CD14-positive monocyte (primary cell): ENCODE data around the gene PRICKLE4. TPM values are rescaled to one million over a fixed set of nuclear protein-coding genes. Genes with fewer than 3 reads are reported as not detected.

ENCODE experiments used
- DNase-seq, 3 donors: peaks; one replicate each; pipeline ENCODE4 v3.0.0-alpha.2; 2011 to 2022
- H2AFZ ChIP-seq: 2 replicates; pipeline ENCODE4 v1.6.0; 2012; ENCODE audit warnings: mild to moderate bottlenecking, low read depth, low read length, inconsistent platforms; ENCODE audit not compliant: insufficient read depth, poor library complexity, severe bottlenecking
- H3K27ac ChIP-seq, 2 donors: 1 replicate in 1 of 2; 2 replicates in 1 of 2; pipeline ENCODE4 v1.5.1; 2012 to 2013; ENCODE audit warnings: low read length in 2 of 2, control low read depth in 1 of 2, inconsistent platforms in 1 of 2, low read depth in 1 of 2, mild to moderate bottlenecking in 1 of 2
- H3K27me3 ChIP-seq, 2 donors: one replicate each; pipeline versions ENCODE4 v1.6.0 to v1.6.1; 2011 to 2013; ENCODE audit warnings: low read length in 2 of 2; ENCODE audit not compliant: control insufficient read depth in 2 of 2, insufficient read depth in 2 of 2
- H3K36me3 ChIP-seq, 2 donors: replicated peaks in 1 of 2; 1 replicate in 1 of 2; 2 replicates in 1 of 2; pipeline versions ENCODE4 v1.5.1 to v1.6.1; 2012 to 2013; ENCODE audit warnings: low read length in 2 of 2, control low read depth in 1 of 2, inconsistent platforms in 1 of 2, mild to moderate bottlenecking in 1 of 2; ENCODE audit not compliant: insufficient read depth in 2 of 2, control insufficient read depth in 1 of 2
- H3K4me1 ChIP-seq, 2 donors: 1 replicate in 1 of 2; 2 replicates in 1 of 2; pipeline versions ENCODE4 v1.5.1 to v1.6.1; 2012 to 2013; ENCODE audit warnings: low read length in 2 of 2, control low read depth in 1 of 2, inconsistent platforms in 1 of 2, mild to moderate bottlenecking in 1 of 2, moderate library complexity in 1 of 2; ENCODE audit not compliant: insufficient read depth in 2 of 2, control insufficient read depth in 1 of 2
- H3K4me2 ChIP-seq: replicated peaks from 2 replicates; pipeline ENCODE3; 2012; ENCODE audit warnings: low read length, moderate library complexity, mild to moderate bottlenecking; ENCODE audit not compliant: poor library complexity, severe bottlenecking; ENCODE audit errors: extremely low read depth
- H3K4me3 ChIP-seq, 3 experiments: fragments of 200-600 bp in 1 of 3; sonication (generic) in 1 of 3; replicated peaks in 1 of 3; 1 replicate in 2 of 3; 2 replicates in 1 of 3; pipeline ENCODE4 v1.5.1; 2011 to 2013; ENCODE audit warnings: low read length in 3 of 3, mild to moderate bottlenecking in 3 of 3, control low read depth in 2 of 3, low read depth in 2 of 3, inconsistent platforms in 1 of 3, moderate library complexity in 1 of 3
- H3K79me2 ChIP-seq: 2 replicates; pipeline ENCODE4 v1.6.0; 2012; ENCODE audit warnings: mild to moderate bottlenecking, control low read depth, inconsistent platforms, low read length, moderate library complexity; ENCODE audit not compliant: insufficient read depth
- H3K9ac ChIP-seq: 2 replicates; pipeline ENCODE4 v1.6.0; 2017; ENCODE audit warnings: low read length, mild to moderate bottlenecking; ENCODE audit not compliant: insufficient read depth, poor library complexity, severe bottlenecking
- H3K9me3 ChIP-seq, 2 donors: replicated peaks in 1 of 2; 1 replicate in 1 of 2; 2 replicates in 1 of 2; pipeline versions ENCODE4 v1.5.1 to v1.6.1; 2012 to 2013; ENCODE audit warnings: low read length in 2 of 2, control low read depth in 1 of 2; ENCODE audit not compliant: control insufficient read depth in 1 of 2, insufficient read depth in 1 of 2
- H4K20me1 ChIP-seq: 2 replicates; pipeline ENCODE4 v1.6.0; 2012; ENCODE audit warnings: mild to moderate bottlenecking, low read length, control low read depth, moderate library complexity; ENCODE audit not compliant: insufficient read depth
- H3K27ac Mint-ChIP-seq, 7 donors: one replicate each; pipeline ENCODE4 v1.8.0; 2020; ENCODE audit warnings: mild to moderate bottlenecking in 7 of 7, mixed read lengths in 7 of 7, moderate library complexity in 6 of 7, inconsistent platforms in 2 of 7
- H3K27me3 Mint-ChIP-seq, 3 donors: one replicate each; pipeline ENCODE4 v1.8.0; 2021 to 2022; ENCODE audit warnings: low read depth in 3 of 3, mild to moderate bottlenecking in 3 of 3, mixed read lengths in 3 of 3, moderate library complexity in 3 of 3, inconsistent platforms in 1 of 3
- H3K36me3 Mint-ChIP-seq, 2 donors: one replicate each; pipeline ENCODE4 v1.8.0; 2020; ENCODE audit warnings: mixed read lengths in 2 of 2, inconsistent platforms in 1 of 2, mild to moderate bottlenecking in 1 of 2
- H3K4me1 Mint-ChIP-seq: one replicate; pipeline ENCODE4 v1.8.0; 2020; ENCODE audit warnings: mild to moderate bottlenecking, mixed read lengths
- H3K4me3 Mint-ChIP-seq, 2 donors: one replicate each; pipeline ENCODE4 v1.8.0; 2020; ENCODE audit warnings: mild to moderate bottlenecking in 2 of 2, mixed read lengths in 2 of 2, moderate library complexity in 1 of 2
- H3K9me3 Mint-ChIP-seq, 7 donors: one replicate each; pipeline ENCODE4 v1.8.0; 2020 to 2022; ENCODE audit warnings: mixed read lengths in 7 of 7, mild to moderate bottlenecking in 6 of 7, moderate library complexity in 6 of 7, inconsistent platforms in 2 of 7
- WGBS: methylation state at CpG from one replicate; pipeline ENCODE4 v1.1.5; 2013; ENCODE audit warnings: missing lambda C conversion rate; ENCODE audit not compliant: insufficient coverage; 5-methylcytosine and 5-hydroxymethylcytosine counted together
- intact Hi-C, 2 donors: fragments of 100-400 bp; cut with micrococcal nuclease; formaldehyde crosslinking; loops; one replicate each; pipeline versions ENCODE4 v1.15.0 to v1.15.1; 2023
- polyA plus RNA-seq, 3 donors: library from polyadenylated mRNA; depleted of rRNA in 1 of 3; unstranded in 2 of 3; stranded (reverse) in 1 of 3; fragments of 300-500 nt in 2 of 3; fragments of >200 nt in 1 of 3; fragmentation: Illumina TruSeq in 2 of 3; gene quantifications; 1 replicate in 2 of 3; 2 replicates in 1 of 3; pipeline ENCODE4 v1.2.3, GENCODE V29; 2012 to 2021
- TF ChIP-seq, protein P1 (sequence below): fragments of 200-600 bp; IDR thresholded peaks from one replicate; pipeline ENCODE4 v1.8.0; 2022; ENCODE audit warnings: antibody characterized with exemption, mild to moderate bottlenecking

The PRICKLE4 gene
- polyA plus RNA-seq, 3 donors = 0.88 TPM; not detected in 2

DNA sequence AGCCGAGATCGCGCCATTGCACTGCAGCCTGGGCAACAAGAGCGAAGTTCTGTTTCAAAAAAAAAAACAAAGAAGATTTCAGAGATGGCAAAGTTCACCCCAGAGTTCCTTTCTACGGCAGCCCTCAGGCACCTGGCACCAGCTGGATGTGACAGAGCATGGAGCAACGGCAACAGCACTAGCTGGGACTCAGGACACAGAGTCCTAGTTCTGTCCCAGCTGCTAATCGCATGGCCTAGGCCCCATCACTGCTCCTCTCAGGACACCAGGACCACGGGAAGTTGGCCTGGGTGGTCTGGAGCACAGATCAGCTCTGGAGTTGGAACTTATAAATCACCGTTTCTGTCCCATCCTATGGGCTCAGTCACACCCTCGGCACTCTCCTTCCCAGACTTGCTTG, 34.5 kb upstream of the PRICKLE4 start:
- Mint-ChIP-seq H3K4me1 (peaks cover 8% of the 10 kb centered on the region), H3K36me3 (no peaks in the 10 kb centered on the region), H3K27me3 (peaks cover 0 to 6% (median 3%) of the 10 kb centered on the region in 3 donors), H3K9me3 (peaks cover 0 to 2% (median 0%) of the 10 kb centered on the region in 7 donors), H3K4me3 (no peak overlapping the region), H3K27ac (no peak overlapping the region)
- WGBS = 96% methylated on average over 10 of the region's 10 CpGs
- DNase-seq = no peak
- intact Hi-C loops = no loop called here
- TF ChIP-seq, protein P1, sequence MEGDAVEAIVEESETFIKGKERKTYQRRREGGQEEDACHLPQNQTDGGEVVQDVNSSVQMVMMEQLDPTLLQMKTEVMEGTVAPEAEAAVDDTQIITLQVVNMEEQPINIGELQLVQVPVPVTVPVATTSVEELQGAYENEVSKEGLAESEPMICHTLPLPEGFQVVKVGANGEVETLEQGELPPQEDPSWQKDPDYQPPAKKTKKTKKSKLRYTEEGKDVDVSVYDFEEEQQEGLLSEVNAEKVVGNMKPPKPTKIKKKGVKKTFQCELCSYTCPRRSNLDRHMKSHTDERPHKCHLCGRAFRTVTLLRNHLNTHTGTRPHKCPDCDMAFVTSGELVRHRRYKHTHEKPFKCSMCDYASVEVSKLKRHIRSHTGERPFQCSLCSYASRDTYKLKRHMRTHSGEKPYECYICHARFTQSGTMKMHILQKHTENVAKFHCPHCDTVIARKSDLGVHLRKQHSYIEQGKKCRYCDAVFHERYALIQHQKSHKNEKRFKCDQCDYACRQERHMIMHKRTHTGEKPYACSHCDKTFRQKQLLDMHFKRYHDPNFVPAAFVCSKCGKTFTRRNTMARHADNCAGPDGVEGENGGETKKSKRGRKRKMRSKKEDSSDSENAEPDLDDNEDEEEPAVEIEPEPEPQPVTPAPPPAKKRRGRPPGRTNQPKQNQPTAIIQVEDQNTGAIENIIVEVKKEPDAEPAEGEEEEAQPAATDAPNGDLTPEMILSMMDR = no peak
- H3K79me2 ChIP-seq = no peaks in the 10 kb centered on the region
- no peak overlapping the region for H2AFZ ChIP-seq
- no peaks in the 10 kb centered on the region for H4K20me1 ChIP-seq
- no peaks in the 10 kb centered on the region for H3K9me3 ChIP-seq
- H3K4me3 ChIP-seq = no peak overlapping the region
- H3K4me1 ChIP-seq = no peaks in the 10 kb centered on the region
- H3K27me3 ChIP-seq = no peaks in the 10 kb centered on the region
- H3K4me2 ChIP-seq = no peak overlapping the region
- H3K36me3 ChIP-seq = no peaks in the 10 kb centered on the region
- H3K27ac ChIP-seq = no peak overlapping the region
- no peak overlapping the region for H3K9ac ChIP-seq

DNA sequence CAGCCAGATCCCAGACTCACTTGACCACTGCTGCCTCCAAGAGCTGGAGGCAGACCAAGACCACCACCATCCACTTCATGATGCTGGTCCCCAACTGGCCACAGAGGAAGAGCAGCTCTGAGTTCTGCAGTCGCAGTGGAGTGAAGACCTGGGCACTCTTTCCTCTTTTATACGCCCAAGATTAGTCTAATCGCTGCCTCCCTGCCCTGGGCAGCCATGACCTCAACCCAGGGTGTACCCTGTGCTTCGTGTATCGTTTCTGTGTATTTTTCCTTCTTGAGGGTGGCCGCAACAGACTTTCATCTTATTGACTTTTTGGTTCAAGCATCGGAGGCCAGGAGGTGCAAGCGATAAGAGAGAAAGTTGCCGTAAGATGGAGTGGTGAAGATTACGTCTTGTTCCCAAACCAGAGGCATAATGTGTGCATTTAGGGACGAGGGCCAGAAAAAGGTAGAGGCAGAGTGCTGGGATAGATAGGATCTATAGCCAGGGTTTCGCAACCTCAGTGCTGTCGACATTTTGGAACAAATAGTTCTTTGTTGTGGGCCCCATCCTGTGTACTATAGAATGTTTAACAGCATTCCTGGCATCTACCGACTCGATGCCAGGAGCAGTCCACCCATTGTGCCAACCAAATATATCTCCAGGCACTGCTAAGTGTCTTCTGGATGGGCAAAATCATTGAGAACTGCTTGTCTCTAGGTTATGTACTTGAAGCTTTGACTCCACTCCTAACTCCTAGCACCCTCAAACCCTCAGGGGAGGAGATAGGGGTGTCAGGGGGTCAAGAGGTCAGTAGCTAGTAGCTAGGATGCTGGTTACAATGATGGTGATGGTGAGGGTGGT, 33.1 kb upstream of the PRICKLE4 start, which contains the start of gene PGC:
PGC (minus strand) TSS at position 142 of the 846 bp plus-strand sequence; CDS start at position 79, 63 bp downstream.
- no peak within 1 kb of the TSS for H3K4me3 Mint-ChIP-seq
- H3K27me3 Mint-ChIP-seq = peaks cover 0 to 4% (median 0%) of the 10 kb centered on the region in 3 donors
- no peak for DNase-seq
- peaks cover 0 to 2% (median 0%) of the 10 kb centered on the region in 7 donors for H3K9me3 Mint-ChIP-seq
- Histone ChIP-seq H3K27ac (no peak within 1 kb of the TSS), H2AFZ (no peak within 1 kb of the TSS), H4K20me1 (no peaks in the 10 kb centered on the region), H3K27me3 (no peaks in the 10 kb centered on the region), H3K4me1 (no peaks in the 10 kb centered on the region), H3K9me3 (no peaks in the 10 kb centered on the region), H3K4me2 (no peak within 1 kb of the TSS), H3K79me2 (no peaks in the 10 kb centered on the region), H3K36me3 (no peaks in the 10 kb centered on the region), H3K4me3 (no peak within 1 kb of the TSS), H3K9ac (no peak within 1 kb of the TSS)
- H3K27ac Mint-ChIP-seq = no peak within 1 kb of the TSS
- WGBS = 89% methylated on average over 12 of the region's 15 CpGs
- intact Hi-C loops = no loop called here
- TF ChIP-seq, protein P1 = no peak
- H3K4me1 Mint-ChIP-seq = peaks cover 5% of the 10 kb centered on the region
- H3K36me3 Mint-ChIP-seq = no peaks in the 10 kb centered on the region
